ENCODE results near the gene CEP85.

DNA sequence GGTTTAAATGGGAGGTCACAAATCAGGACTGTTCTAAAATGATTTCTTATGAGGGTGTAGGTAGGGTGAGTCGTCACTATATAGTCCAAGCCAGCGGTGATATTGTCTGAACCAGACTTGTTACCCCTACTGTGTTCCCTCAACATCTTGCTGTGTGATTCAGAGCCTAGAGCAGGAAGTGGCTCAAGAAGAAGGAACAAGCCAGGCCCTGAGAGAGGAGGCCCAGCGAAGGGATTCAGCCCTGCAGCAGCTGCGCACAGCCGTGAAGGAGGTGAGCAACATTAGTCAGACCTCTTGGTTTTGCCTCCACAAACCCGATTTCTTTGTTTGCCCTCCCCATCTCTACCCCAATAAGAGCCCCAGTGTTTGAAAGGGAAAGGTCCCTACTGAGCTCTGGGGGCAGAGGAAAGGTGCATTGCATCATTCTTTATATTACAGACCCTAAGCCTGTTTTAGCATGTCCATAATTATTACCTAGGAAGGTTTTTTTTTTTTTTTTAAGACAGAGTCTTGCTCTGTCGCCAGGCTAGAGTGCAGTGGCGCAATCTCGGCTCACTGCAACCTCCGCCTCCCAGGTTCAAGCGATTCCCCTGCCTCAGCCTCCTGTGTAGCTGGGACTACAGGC, 40.9 kb downstream of the CEP85 start:
- TF ChIP-seq, protein P1, sequence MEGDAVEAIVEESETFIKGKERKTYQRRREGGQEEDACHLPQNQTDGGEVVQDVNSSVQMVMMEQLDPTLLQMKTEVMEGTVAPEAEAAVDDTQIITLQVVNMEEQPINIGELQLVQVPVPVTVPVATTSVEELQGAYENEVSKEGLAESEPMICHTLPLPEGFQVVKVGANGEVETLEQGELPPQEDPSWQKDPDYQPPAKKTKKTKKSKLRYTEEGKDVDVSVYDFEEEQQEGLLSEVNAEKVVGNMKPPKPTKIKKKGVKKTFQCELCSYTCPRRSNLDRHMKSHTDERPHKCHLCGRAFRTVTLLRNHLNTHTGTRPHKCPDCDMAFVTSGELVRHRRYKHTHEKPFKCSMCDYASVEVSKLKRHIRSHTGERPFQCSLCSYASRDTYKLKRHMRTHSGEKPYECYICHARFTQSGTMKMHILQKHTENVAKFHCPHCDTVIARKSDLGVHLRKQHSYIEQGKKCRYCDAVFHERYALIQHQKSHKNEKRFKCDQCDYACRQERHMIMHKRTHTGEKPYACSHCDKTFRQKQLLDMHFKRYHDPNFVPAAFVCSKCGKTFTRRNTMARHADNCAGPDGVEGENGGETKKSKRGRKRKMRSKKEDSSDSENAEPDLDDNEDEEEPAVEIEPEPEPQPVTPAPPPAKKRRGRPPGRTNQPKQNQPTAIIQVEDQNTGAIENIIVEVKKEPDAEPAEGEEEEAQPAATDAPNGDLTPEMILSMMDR (IDR thresholded peaks at IDR 0.05 in 2 of 3, conservative IDR thresholded peaks at IDR 0.05 in 1 of 3; ENCODE audit: borderline replicate concordance in 1 of 3, insufficient read depth in 1 of 3, low read depth in 2 of 3, low read length in 2 of 3) = no peak
- no peak for TF ChIP-seq POLR2A (IDR thresholded peaks at IDR 0.05; ENCODE audit: borderline replicate concordance, extremely low read depth, insufficient read depth, insufficient read length)
- no peak for TF ChIP-seq SP1 (IDR thresholded peaks at IDR 0.05; ENCODE audit: low read depth)
- TF ChIP-seq POLR2AphosphoS5 (IDR thresholded peaks at IDR 0.05; ENCODE audit: low read depth, low read length) = no peak
- TF ChIP-seq EZH2phosphoT487 (IDR thresholded peaks at IDR 0.05; ENCODE audit: borderline replicate concordance) = no peak
